Fibroblast of peridontal ligament (primary cell): ENCODE measurements around the gene MAS1L.
A peak's percentile ranks its signal among the peaks of the same experiment; 100 is the strongest.

Source experiments
- DNase-seq: peaks from one replicate; pipeline ENCODE4 v3.0.0-alpha.2; 2010; ENCODE audit errors: extremely low read depth

MAS1L gene, protein sequence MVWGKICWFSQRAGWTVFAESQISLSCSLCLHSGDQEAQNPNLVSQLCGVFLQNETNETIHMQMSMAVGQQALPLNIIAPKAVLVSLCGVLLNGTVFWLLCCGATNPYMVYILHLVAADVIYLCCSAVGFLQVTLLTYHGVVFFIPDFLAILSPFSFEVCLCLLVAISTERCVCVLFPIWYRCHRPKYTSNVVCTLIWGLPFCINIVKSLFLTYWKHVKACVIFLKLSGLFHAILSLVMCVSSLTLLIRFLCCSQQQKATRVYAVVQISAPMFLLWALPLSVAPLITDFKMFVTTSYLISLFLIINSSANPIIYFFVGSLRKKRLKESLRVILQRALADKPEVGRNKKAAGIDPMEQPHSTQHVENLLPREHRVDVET

DNA sequence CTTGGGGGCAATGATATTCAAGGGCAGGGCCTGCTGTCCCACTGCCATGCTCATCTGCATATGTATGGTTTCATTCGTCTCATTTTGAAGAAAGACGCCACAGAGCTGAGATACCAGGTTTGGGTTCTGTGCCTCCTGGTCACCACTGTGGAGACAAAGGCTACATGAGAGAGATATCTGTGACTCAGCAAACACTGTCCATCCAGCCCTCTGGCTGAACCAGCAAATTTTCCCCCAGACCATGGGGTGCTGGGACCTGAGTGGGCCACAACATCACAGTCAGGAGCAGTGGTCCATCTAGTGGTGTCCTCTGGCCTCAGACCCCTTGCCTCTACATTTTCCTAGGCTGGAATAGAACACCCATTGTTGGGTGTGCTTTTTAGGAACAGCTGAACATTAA lies at the start of gene MAS1L:
MAS1L (minus strand) TSS at position 297 of the 400 bp plus-strand sequence; CDS start at position 243, 54 bp downstream.
- no peak for DNase-seq

DNA sequence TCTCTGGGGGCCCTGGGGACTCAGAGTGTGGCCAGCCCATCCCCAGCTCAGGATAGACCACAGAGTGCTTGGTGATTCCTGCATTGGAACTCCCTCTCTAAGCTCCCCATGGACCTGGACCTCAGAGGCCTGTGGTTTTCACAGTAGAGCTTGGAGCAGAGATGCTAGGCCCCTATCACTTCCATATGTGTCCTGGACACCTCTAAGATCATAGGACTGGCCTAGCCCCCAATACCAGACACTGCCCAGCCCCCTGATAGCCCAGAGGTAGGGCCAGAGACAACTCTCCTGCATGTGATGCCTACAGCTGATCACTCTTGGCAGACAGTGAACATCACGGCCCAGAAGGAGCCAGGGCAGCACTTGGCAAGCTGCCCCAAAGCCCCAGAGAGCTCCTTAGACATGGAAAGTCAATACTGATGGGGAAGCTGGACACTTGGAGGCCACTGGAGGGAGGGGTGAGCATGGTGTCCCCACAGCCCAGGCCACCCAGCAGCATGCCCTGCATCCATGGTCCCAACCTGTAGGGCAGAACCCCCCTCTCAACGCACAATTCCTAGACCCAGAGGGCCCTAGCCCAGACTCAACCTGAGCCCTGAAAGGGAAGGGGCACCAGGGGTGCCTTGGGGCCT lies 44.7 kb upstream of the MAS1L start:
- DNase-seq: no peak

DNA sequence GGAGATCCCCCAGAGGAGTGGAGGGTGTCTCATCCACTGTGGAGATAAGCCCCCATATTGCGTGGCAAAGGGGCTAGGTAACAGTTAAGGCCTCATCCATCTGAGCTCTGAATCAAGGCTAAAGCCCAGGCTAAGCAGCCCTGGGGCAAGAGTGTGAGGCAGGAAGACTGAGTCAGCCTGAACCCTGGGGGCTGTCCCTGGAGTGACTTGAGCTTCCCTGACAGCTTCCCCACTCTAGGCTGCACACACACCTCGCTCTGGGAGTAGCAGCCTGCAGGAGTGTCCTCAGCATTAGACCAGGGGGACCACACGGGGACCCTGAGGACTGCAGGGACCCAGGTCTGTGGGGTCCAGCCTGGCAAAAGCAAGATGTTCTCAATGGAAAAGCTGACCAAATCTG lies 43.9 kb upstream of the MAS1L start:
- no peak for DNase-seq

DNA sequence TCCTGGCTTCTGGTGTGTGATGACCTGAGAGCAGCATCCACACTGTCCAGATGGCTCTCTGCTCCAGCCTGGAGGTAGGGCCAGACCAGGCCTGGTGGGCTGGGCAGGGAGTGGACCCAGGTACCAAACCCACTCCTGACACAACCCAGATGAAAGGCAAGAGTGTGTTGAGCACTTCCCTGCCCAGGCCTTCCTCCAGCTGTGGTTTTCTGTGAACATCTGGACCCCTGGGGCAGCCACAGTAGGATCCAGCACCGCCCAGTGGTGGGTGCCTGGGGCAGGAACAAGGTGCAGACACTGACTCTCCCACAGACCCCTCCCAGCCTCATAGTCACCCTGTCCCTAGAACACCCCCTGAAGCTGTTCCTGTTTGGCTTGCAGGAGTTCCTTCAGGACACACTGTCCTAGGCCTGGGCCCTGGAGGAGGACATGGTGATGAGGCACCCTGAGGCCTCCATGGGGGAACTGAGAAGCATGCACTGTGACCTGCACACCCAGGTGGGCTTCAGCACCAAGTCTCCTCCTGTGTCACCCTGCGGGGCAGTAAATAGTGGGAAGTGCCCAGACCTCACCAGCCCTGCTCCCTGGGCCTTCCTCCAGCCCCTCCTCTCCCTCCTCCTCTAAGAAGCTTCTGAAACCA lies 43.0 kb upstream of the MAS1L start:
- no peak for DNase-seq

DNA sequence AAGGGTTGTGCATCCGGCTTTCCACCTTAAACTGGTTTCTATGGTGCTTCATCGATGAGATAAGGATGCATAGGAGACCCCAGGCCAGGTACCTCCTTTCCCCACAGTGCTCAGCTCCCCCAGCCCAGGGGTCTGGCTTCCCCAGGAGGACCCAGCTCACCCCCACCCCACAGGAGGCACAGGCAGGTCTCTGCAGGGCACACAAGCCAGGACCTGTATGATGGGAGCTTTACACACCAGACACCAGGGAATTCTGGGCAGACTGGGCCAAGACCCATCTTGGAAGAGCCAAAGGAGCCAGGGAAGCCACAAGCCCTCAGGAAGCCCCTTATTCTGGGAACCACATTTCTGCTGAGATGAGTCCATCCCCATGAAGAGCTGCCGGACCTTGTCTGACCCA lies 42.2 kb upstream of the MAS1L start:
- DNase-seq: no peak

DNA sequence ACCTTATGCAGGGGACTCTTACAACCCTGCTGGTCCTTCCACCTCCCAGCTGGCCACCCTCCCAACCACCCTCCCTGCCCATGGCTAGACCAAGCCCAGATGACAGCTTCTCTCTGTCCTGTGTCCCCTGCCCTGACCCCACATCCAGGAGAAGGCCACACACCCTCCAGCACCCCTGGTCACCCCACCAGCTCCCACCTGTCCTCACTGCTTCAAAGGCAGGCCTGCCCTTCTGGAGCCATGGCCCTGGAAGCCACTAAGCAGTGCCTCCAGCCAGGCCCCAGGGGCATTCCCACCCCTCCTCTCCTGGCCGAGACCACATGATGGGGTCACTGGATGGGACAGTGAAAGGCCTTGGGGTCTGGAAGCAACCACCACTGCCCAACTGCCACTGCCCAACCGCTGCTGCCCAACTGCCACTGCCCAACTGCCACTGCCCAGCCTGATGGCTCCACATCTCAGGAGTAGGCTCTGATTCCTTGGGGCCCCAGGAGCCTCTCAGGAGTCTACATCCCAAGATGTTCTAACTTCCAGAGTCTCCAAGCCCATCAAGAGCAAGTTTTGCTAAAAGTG lies 41.3 kb upstream of the MAS1L start:
- no peak for DNase-seq

DNA sequence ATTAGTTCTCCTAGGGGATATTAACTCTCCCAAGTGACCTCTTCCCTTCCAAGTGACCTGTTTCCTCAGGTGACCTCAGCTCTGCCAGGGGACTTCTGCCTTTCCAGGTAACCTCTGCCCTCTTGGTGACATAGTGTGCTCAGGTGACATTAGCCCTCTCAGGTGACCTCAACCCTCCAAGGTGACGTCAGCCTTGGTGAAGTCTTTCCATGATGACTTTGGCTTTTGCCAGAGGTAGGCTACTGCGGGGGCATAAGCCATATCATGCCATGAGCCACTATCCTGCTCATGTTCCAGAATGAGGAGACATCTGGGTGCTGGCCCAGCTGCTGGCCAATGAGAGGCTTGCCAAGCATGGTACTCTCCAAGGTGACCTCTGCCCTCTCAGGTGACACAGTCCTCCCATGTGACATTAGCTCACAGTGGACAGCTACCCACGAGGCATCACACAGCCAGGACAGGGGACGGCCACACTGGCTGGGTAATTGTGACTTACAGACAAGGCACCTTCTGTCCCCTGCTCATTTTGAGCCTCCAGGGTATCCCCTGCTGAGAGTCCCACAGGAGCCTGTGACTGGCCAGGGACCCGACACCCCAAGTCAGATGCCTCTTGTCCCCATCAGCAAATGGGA lies 40.7 kb upstream of the MAS1L start:
- DNase-seq: no peak

DNA sequence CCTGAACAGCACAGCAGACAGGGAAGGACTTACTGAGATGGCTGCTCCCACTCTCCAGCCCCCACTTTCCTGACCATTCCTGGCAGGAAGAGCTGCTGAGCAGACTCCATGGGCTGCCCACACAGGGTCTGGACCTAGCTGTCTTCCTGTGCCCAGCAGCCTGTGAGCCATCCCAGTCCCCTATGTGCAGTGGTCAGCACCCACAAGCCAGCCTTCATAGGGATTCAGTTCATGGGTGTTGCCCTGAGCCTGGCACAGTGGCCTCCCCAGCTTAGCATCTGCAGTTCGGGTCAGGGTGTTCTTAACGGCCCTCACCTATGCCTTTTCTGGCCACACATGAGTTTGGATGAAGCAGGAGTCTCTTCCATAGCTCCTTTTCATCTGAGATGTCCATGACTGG lies 39.8 kb upstream of the MAS1L start:
- no peak for DNase-seq

DNA sequence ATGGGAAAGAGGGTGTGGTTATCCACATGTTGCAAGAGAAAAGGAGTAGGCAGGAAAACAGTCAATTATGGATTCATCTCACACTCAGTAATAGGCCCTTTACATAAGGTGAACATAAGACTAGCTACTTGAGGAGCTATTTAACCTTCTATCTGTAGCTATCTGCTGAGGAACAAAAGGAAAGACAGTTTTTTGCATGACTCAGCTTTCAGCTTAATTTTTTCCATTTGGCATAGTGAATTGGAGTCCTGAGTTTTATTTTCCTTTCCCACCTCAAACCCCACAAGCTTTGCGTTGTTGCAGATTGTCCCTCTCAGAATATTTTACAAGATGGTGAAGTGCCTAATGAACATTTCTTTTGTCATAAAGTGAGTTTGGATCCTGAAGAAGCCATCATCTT lies 39.4 kb upstream of the MAS1L start:
- DNase-seq: no peak

DNA sequence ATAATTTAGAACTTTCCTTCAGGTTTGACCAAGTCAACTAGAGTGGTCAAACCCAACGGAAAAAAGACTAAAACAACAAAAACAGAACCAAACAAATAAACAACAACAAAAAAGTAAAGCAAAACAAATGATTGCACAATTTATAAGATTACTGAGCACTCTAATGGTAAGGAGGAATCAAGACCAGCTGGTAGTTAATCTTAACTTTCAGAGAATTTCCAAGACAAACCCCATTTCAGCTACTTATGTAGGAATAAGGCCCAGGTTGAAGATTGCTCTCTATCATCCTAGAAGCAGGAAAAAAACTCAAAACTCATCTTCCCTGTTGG lies 37.5 kb upstream of the MAS1L start:
- no peak for DNase-seq

DNA sequence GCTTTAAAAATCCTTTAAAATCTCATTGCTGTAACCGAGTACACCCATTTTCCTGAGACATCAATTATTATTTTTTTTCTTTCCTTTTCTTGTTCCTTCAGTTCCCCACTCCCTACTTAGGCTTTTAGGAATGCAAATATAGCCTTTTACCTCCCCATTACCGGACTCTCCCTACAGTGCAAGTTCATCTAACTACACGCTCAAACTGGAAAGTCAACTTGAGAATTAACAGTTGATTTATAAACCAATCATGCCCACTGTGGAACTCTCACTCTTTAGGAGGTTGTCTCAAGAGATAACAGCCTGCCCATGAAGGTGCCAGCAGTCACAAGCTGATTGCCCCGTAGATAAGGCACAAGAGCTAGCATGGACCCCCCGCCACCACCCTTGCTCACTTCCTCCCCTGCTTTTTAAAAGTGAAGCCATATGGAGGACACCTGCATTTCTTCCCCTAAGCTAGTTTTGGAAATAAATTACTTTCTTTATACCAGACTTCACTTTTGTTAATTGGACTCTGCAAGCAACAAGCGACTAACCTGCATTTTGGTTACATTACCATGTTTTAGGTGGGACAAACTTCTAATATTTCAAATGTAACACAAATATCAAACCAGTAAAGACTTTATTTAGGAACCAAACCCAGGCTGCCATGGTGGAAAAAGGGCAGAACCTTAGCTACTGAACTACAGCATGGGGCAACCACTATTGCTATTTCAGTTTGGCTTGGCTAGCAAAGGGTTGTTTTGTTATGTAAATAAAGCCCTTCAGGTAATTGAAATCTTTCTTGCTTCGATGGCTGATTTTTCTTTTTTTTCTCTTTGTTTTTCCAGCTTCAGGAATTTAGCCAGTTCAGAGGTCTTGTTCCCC lies 36.9 kb upstream of the MAS1L start:
- no peak for DNase-seq

DNA sequence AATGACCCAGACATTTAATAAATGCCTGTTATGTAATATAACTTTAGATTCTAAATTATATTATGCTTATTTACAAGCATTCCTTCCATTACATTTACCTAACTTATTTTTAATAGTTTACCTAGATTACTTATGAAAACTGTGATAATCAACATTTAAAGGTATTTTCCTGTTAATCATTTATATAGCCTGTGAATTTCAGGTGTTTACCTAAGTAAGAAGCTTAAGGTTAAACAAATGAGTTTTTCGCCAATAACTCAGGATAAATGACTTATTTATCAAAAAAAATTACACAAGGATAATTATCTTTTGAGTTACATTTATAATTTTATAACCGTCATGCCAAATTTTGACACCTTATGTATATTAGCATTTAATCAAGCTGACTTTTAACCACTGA lies 36.3 kb upstream of the MAS1L start:
- no peak for DNase-seq

DNA sequence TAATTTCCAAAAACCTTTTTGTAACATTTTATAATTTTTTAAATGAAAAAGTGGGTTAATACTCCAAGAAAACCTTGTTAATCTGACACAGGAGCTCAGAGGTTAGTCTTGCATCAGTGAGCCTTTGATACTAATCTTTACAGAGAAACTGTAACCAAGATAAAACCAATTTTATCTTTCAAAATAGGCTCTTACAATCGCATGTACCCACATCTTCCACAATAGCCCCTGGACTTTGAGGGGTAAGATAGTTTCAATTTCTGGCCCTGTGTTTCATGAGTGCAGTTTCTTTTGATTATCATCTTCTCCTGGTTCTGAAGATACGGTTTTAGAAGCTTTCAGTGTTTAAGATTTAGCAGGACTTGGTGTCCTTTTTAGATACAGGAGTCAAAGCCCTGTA lies 34.5 kb upstream of the MAS1L start:
- no peak for DNase-seq

DNA sequence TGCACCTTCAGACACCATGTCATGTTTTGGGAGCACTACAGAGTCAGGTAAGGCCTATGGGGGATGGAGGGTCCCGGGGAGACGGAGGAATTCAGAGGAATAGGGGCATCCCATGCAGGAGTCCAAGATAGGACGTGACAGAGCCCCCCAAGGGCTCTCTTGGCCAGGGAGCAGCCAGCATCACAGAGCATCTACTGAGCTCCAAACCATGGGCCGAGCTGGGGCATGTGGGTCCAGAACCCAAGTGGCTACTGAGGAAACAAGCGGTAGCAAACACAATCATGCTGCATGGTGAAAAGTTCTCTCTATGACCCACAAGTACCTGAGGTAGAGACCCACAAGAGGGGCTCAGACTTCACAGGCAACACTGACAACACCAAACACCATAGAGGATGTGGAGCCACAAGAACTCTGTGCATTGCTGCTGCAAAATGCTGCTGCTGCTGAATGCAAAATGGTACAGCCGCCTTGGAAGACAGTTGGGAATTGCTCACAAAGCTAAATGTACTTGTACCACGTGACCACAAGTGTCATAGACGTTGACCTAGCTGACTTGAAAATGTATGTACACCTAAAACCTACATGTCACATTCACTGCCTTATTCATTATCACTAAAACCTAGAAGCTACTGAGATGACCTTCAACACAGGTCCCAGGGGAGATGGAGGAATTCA lies 33.4 kb upstream of the MAS1L start:
- no peak for DNase-seq

DNA sequence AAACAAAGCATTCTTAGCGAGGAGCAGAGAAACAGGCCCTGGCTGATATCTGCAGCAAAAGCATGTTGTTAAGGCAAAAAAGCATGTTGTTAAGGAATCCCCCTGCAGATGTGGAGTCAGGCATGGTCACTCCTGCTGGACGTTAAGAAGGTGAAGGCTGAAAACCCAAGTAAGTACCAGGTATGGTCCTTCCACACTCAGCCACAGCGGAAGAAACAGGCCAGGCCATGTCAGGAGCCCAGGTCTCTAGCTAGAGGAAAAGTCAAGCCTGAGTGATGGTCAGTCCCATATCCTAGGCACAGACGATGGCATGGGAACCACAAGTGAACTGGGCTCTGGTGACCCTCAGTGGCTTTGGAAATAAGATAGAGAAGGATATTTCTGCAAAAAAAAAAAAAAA lies 32.5 kb upstream of the MAS1L start:
- DNase-seq: no peak

DNA sequence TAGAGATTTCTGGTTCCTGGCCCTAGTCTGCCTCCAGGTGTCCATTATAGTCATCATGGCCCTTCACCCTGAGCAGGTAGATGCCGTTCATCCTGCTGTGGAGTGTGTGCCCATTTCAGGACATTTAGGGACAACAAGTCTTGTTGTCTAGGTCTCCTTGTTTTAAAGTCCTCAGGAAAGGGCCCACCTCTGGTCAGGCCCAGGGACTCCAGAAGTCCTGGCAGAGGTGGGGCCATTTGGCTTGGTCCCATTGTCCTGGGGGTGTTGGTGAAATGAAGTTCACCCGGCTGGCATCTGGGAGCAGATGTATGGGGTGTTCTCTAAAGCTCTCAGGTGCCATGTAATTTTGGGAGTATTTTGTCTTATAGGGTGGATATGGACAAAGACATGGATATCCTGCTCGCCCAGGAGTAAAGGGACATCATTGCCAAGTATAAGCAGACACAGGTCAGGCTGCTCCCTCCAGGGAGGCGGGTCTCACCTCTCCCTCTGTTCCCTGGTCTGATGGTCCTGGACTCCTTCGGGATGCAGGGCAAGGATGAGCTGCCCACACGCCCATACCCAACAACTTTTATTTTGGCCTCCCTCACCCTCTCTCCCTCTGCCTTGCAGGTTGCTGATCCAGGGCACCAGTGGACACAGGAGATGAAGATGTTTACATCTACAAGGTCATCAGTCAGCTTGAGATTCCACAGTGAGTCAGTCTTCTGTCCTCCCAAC lies 31.7 kb upstream of the MAS1L start:
- DNase-seq: no peak

DNA sequence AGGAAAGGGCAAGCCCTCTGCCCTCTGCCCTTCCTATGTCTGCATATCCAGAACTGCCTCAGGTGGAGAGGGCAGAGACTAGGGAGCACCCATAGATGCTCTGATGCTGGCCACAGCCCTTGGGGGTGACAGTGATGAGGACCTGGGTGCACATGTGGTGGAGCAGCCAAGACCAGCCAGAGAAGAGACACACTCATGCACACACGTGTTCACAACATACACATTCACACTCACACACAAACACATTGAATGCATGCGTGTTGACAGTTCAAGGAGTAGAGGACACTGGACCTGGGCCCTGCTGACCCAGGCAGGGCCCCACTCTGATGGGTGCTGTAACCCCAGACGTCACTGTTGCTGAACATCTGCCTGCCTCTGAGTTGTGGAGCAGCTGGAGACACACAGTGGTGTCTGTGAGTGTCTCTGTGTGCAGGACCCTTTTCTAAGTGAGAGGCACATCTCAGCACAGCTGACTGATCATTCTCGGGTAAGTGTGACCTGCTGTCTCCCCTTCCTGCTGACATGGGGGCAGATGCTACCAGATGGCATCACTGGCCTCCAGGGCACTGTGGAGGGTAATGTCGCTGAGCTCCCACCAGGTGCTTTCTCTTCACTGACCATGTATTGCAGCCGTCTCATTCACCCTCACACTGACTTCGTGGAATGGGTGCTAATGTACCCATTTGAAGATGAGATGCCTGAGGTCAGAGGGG lies 30.1 kb upstream of the MAS1L start:
- no peak for DNase-seq

DNA sequence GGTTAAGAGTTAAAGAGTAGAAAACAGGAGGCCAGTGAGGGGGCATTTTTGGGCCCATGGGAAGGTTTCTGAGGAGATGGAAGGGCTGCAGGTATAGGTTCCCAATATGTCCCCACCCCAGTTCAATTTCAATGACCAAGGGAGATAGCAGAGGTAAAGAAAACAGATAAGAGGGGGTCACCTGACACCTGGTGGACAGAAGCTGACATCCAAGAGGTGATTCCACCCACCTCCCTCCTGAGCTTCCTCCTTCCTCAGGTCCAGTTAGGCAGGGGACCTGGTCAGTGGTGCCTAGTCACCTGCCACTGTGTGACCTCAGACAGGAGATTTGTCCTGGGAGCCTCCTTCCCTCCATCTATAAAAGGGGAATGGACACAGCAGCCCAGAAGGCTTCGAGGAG lies 29.5 kb upstream of the MAS1L start:
- DNase-seq: no peak

DNA sequence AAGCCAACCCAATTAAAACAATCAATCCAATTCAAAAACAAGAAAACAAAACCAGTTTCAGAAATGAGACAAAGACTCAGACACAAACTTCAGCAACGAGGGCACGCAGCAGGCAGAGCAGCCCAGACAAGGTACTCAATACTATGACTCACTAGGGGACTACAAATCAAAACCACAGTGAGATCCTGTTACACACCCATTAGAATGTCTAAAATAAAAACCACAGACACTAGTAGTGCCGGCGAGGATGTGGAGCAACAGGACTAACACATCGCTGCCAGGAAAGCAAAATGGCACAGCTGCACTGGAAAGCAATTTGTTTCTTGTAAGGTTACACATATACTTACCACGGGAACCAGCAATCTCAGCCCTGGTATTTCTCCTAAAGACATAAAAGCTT lies 28.4 kb upstream of the MAS1L start:
- DNase-seq: peak; percentile 25
